ENCODE measurements around the gene KANSL1.
"Not testable (repeated sequence)": the region's sequence is repeated elsewhere in the genome, so short reads cannot be mapped to it uniquely, and the experiment has no call there.

KANSL1 gene

DNA sequence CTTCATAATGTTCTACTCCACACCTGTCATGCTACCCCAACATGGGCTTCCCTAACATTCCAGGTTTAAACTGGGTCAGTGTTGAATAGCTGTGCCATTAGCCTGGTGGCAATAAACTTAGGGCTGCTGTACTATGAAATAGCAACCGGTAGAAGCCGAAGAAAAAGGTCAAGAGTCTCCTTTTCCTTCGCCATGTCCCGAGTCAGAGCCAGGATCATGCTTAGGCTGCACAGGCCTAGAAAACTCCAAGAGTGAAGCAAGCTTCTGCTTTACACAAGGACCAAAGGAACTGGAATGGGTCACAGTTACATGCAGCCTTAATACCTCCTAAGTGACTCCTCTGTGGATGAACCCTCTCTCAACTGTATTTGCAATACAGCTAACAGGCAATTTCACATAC lies 105.4 kb downstream of the KANSL1 start:
- DNase-seq (ENCODE audit: low read depth, low spot score); H3K27ac ChIP-seq: not testable (repeated sequence)

DNA sequence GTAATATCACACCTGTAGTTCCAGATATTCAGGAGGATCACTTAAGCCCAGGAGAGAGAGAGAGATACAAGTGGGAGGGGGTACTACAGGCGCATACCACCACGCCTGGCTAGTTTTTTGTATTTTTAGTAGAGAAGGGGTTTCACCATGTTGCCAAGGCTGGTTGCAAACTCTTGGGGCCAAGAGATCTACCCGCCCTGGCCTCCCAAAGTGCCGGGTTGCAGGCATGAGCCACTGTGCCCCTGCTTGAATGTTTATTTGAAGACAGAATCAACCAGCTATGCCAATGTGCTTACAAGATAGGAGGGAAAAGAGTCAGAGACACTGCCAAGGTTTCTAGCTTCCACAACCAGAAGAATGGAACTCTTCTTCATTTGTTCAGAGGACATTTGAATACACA lies 106.4 kb downstream of the KANSL1 start:
- H3K27ac ChIP-seq: no peak overlapping the region
- no peak for DNase-seq (ENCODE audit: low read depth, low spot score)

DNA sequence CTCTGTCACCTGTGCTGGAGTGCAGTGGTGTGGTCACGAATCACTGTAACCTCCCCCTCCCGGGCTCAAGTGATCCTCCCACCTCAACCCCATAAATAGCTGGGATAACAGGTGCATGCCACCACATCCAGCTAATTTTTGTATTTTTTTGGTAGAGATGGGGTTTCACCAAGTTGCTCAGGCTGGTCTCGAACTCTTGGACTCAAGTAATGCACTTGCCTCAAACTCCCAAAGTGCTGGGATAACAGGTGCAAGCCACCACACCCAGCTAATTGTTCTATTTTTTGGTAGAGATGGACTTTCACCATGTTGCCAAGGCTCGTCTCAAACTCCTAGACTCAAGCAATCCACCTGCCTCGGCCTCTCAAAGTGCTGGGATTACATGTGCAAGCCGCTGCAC lies 107.7 kb downstream of the KANSL1 start:
- no peak for DNase-seq (ENCODE audit: low read depth, low spot score)
- H3K27ac ChIP-seq: no peak overlapping the region

DNA sequence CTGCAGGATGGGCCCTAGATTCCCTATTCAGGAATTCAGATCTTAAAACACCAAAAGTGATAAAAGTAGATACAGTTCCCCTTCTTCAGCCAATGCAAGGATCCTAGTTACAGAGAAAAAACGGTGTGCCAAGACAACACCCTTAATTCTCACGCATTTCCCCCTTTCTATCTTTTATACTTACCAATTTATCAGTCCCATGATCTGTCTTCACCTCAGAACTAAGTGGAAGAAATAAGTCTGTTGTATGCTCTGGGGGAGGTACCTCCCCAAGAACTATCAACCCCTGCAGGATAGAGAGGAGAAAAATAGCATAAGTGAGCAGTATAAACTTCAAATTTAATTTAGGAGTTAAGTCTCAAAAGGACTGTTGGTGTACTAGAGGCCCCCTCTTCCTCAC lies 111.0 kb downstream of the KANSL1 start:
- no peak overlapping the region for H3K27ac ChIP-seq
- DNase-seq (ENCODE audit: low read depth, low spot score): no peak

DNA sequence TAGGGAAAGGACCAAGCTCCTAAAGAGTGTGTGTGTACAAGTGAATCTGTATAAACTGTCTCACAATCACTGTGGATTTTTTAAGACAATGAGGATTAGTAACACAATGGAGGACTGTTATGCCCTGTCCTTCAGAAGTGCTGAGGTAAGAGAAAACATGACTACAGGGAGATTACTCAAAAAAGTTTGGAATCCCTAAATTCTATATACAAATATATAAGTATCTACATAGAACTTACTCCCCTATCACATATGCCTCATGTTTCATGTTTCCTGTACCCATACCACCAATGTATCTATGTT lies 112.3 kb downstream of the KANSL1 start:
- no peak overlapping the region for H3K27ac ChIP-seq
- DNase-seq (ENCODE audit: low read depth, low spot score): no peak

DNA sequence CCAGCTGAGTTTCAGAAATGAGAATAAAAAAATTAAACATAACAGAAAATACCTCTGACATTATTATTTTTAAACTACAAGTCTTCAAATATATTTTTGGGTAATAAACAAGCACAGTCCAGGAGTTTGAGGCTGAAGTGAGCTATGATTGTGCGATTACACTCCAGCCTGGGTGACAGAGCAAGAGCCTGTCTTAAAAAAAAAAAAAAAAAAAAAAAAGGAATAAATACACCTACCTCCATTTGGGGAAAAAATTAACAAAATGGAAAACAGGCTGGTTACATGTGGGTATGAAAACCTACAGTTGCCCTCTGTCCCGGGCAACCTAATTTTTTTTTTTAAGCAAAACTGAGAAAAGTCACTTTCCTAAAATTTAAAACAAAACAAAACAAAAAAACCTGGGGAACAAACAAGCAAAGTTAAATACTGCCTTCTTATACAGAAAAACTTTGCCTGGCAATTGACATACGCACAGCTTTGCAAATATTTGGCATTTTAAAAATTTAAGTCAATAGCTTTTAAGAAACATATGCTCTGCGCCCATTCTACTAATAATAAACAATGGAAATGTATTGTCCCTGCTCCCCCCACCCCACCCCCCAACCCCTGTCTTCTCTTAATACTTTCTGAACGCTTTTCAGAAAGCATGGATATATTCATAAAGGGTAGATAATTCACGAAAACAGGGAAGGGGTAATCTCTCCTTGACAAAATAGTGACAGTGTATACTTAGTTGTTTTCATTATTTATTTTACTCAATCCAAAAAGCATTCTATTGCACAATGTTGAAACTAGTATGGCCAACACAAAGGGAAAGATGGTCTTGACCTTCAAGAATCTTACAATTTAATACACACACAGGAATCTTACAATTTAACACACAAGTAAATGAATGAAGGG lies 112.9 kb downstream of the KANSL1 start:
- no peak overlapping the region for H3K27ac ChIP-seq
- DNase-seq (ENCODE audit: low read depth, low spot score): no peak

DNA sequence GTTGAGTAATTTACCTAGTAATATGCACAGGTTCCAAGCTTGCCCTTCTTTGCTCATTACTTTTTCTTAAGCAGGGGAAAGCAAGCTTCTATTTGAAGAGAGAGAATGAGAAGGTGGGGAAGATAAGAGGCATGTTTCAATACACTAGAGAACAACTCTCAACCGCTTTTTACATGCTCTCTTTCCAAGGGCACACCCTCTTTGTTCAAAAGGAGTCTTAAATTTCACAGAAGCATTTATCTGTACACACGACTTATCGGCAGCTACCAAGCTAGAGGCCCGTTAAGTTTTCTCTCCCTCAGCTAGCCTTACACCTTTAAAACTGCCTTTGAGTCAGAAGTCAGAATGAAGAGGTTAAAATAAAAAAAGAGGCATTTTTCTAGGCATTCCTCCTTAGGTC lies 114.6 kb downstream of the KANSL1 start:
- H3K27ac ChIP-seq: no peak overlapping the region
- DNase-seq (ENCODE audit: low read depth, low spot score): no peak

DNA sequence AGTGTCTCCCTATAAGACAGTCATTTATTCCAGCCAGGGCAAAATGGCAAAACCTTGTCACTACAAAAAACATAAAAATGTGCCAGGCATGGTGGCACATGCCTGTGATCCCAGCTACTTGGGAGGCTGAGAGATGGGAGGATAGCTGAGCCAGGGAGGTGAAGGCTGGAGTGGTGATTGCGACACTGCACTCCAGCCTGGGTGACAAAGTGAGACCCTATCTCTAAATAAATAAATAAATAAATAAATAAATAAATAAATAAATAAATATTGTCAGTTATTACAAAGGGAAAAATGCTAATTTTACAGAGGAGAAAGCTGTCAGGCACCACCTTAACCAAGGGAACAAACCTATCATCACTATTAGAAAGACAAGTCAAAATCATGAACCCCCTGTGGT lies 118.7 kb downstream of the KANSL1 start:
- H3K27ac ChIP-seq: no peak overlapping the region
- no peak for DNase-seq (ENCODE audit: low read depth, low spot score)

DNA sequence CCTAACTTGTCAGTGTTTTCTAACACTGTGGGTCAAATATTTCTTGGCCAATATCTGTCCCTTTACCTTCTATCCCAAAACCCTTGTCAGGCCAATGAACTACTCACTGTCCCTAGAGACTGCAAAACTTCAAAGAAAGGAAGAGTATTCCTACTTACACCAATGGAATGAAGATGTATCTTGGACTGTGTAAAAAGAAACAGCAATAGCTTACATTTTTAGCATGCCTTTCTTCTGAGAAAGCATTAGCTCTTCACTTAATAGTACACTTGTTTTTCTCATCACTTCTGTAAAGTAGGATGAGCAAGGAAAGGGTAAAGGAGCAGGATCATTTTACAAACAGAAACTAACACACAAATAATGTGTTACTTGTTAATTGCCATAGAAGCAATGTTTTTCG lies 120.2 kb downstream of the KANSL1 start:
- no peak for DNase-seq (ENCODE audit: low read depth, low spot score)
- H3K27ac ChIP-seq: no peak overlapping the region

DNA sequence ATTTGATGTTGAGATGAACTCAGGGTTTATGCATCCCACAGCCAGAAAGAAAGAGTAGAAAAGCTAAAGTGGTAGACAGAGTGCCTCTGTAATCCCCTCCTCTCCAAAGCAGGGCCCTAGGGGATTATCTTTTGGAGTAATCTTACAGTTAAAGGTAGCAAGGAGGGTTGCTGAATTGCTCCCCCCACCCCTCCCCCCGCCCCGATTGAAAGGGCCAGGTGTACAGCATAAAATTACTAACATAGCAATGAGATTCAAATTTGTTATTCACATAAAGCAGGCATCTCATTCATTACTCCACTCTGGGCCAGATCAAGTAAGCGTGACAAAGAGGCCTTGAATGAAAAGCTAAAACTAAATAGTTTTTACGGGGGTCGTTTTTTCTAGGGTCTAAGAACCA lies 121.4 kb downstream of the KANSL1 start:
- DNase-seq (ENCODE audit: low read depth, low spot score): no peak
- H3K27ac ChIP-seq: no peak overlapping the region

DNA sequence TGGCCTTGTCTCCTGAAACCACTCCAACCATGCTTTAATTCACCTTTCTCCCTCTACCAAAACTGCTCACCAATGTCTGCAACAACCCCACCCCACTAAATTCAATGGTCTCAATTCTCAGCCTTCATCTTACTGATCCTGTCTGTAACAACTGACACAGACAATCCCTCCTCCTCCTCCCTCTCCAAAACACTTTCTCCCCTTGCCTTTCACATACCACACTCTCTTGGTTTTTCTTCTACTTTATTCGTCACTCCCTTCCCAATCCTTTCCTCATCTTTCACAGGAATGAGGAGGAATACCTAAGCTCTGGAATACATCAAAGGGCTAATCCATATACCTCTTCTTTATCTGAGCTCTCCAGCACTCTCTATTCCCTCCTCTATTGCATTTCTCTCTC lies 128.8 kb downstream of the KANSL1 start:
- peak overlapping the region; percentile 69 for H3K27ac ChIP-seq
- no peak for DNase-seq (ENCODE audit: low read depth, low spot score)

DNA sequence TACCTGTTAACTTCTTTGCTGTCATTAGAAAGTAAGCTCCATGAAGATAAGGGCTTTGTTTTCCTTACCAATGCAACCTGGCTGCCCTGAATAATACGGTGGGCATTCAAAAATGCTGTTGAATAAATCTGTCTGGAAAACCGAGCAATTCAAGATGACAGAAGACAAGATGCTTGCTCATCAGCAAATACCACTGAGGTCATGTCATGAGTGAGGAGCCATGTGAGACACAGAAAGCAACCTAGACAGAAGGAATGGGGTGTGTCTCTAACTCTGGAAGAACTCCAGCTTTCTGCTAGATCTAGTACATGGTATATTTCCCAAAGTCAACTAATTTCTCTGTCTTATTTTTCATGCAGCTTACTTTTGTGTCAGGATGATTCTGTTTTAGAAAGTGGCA lies 130.0 kb downstream of the KANSL1 start:
- peak overlapping the region; percentile 69 for H3K27ac ChIP-seq
- peak; percentile 79 for DNase-seq (ENCODE audit: low read depth, low spot score)

DNA sequence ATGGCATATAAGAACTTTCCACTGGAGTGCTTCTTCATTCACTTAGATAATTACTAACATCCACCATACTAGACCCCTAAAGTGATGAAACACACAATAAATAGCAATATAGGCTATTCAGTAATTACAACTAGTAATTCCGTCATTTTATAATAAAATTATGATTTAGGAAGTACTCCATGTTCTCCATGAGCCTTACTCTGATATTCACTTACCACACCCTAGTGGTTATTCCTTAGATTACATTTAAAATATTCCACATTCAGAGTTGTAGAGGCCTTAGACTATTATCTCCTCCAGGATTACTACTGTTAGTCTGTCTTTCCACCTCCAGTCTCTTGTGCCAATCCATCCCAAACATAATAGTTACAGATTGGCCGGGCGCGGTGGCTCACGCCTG lies 131.8 kb downstream of the KANSL1 start:
- H3K27ac ChIP-seq: no peak overlapping the region
- no peak for DNase-seq (ENCODE audit: low read depth, low spot score)

DNA sequence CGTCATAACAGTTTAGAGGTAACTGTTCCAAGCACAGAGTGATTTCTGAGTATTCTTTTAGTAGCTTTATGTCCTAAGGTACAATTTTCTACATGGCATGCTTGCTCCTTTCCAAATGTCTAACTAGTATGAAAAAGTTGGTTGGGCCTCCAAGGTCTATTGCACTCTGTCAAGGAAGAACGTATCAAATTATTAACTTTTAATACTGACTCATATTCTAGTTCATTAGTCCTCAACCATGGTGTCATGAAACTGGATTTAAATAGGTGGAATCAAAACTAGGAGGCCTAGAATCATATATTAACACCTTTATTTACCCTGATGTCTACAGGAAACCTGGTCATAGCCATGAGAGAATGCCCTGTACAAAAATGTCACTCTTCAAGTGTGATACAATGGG lies 132.8 kb downstream of the KANSL1 start:
- no peak overlapping the region for H3K27ac ChIP-seq
- DNase-seq (ENCODE audit: low read depth, low spot score): no peak

DNA sequence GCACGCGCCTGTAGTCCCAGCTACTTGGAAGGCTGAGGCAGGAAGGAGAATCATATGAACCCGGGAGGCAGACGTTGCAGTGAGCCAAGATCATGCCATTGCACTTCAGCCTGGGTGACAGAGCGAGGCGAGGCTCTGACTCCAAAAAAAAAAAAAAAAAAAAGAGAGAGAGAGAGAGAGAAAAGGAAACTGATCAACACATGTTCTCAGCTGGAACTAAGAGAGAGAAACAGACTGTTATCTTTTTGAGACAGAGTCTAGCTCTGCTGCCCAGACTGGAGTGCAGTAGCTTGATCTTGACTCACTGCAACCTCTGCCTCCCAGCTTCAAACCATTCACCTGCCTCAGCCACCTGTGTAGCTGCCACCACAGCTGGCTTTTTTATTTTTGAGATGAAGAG lies 133.7 kb downstream of the KANSL1 start:
- DNase-seq (ENCODE audit: low read depth, low spot score): no peak
- no peak overlapping the region for H3K27ac ChIP-seq

DNA sequence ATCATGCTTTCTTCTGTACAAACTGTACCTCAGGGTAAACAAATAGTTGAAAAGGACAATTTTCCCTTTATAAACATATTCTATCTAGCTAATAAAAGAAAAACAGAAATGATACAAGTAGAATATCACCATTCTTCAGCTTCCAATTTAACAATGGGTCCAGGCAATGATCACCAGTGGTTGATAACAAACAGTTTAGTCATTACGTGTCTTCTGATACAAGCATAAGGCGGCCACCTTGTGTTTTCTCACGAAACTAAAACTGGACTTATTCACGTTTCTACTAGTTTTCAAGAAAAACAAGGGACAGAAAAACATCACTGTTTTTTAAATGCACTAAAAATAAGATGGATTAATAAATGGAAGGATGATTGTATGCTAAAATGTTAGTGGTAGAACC lies 135.9 kb downstream of the KANSL1 start:
- H3K27ac ChIP-seq: no peak overlapping the region
- no peak for DNase-seq (ENCODE audit: low read depth, low spot score)

DNA sequence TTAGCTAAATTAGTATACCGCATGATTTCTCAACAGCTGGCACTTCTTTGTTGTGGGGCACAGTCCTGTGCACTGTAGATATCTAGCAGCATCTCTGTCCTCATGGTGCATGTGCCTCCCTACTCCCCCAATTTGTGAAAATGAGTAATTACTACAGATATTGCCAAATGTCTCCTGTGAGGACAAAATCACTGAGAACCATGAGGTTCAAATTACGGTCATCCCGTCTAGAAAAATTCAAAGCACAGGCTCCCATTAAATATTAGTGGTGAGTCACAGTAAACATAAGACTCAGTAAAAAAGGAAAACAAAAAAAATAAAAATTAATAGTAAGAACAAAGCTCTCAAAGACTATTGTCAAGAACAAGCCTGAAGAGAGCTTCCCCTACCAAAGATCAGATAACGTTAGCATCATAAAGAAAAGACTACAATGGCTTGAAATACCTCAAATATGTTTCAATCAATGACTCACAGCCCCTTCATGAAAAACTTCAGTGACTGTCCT lies 136.4 kb downstream of the KANSL1 start:
- H3K27ac ChIP-seq: no peak overlapping the region
- DNase-seq (ENCODE audit: low read depth, low spot score): peak; percentile 20

DNA sequence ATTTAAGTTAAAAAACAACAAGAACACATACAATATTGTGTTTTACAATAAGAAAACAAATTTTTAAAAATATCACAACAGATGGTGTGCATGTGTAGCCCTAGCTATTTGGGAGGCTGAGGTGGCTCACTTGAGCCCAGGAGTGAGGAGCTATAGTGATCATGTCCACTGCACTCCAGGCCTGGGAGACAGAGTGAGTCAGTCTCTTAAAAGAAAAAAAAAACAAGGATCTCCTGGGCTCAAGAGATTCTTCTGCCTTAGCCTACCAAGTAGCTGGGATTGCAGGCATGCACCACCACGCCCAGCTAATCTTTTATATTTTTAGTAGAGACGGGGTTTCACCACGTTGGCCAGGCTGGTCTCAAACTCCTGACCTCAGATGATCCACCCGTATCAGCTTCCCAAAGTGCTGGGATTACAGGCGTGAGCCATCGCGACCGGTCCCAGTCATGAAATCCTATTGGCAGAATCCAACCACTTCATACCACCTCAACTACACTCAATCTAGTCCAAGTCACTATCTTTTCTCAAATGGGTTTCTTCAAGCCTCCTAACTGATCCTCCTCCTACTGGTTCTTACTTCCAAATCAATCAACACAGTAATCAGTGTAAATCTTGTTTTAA lies 139.2 kb downstream of the KANSL1 start:
- no peak for DNase-seq (ENCODE audit: low read depth, low spot score)

DNA sequence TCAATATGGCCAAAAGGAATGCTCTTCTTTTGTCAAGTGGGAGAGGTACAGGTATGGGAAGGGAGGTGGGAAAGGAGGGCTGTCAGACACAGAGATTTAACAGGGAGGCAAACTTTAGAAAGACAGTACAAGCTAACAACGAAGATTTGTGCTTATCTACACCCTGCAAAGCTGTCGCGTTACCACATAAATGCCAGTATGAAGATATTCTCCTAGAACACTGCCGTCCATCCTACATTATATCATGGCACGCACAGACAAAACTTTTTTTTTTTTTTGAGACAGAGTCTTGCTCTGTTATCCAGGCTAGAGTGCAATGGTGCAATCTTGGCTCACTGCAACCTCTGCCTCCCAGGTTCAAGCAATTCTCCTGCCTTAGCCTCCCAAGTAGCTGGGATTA lies 143.6 kb downstream of the KANSL1 start:
- no peak for DNase-seq (ENCODE audit: low read depth, low spot score)
- H3K27ac ChIP-seq: no peak overlapping the region

More for the DNA sequence above, 139.2 kb downstream of the KANSL1 start:
- no peak overlapping the region for H3K27ac ChIP-seq

DNA sequence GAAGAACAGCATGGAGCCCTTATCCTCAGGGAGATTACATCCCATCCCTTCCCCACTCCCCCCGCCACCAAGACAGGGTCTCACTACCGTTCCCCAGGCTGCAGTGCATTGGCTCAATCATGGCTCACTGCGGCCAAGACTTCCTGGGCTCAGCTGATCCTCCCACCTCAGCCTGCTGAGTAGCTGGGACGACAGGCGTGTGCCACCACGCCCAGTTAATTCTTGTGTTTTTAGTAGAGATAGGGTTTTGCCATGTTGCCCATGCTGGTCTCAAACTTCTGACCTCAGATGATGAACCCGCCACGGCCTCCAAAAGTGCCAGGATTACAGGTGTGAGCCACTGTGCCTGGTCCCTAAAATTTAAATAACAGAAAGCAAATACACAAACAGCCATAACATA lies 145.4 kb downstream of the KANSL1 start:
- H3K27ac ChIP-seq: no peak overlapping the region
- DNase-seq (ENCODE audit: low read depth, low spot score): no peak

DNA sequence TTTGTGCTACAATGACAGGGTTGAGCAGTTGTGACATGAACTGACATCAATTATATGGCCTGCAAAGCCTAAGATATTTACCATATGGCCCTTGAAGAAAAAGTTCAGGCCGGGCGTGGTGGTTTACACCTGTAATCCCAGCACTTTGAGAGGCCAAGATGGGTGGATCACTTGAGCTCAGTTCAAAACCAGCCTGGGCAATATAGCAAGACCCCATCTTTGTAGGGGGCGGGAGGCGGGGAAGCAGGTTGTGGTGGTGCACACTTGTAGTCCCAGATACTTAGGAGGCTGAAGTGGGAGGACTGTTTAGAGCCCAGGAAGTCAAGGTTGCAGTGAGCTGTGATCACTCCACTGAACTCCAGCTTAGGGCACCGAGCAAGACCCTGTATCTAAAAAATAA lies 145.8 kb downstream of the KANSL1 start:
- no peak overlapping the region for H3K27ac ChIP-seq
- DNase-seq (ENCODE audit: low read depth, low spot score): no peak

DNA sequence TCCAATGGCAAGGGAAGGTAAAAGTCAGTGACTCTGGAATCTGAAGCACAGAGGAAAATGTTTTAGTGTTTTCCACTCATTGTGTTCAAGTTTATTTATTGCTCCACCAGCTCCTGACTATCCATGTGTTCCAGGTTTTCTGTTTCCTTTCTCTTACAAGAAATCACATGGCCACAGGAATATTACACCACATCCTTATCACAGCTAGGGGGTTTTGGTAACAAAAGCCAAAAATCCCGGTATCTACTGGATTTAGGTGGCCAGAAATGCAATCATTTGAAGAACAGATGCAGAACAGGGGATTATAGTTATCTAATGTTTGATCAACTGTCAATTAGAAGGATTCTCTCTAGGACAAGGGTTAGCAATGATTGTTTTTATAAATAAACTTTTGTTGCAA lies 146.3 kb downstream of the KANSL1 start:
- H3K27ac ChIP-seq: no peak overlapping the region
- DNase-seq (ENCODE audit: low read depth, low spot score): no peak

Measured in epithelial cell of prostate (primary cell).